Testis (tissue), 2 donors: ENCODE data around the gene ANTXR1.
"Not testable (repeated sequence)": the region's sequence is repeated elsewhere in the genome, so short reads cannot be mapped to it uniquely, and the experiment has no call there.

Experiments
- POLR2A ChIP-seq: fragments of 450-650 bp; IDR thresholded peaks from one replicate; pipeline ENCODE4 v1.6.1; 2017; ENCODE audit warnings: antibody characterized with exemption, mild to moderate bottlenecking, moderate library complexity
- TF ChIP-seq, protein P1 (sequence below), 3 experiments: fragments of 450-650 bp in 2 of 3; fragments of 200-600 bp in 1 of 3; sonication (generic) in 1 of 3; IDR thresholded peaks; one replicate each; pipeline ENCODE4 v1.5.1; 2016 to 2019; ENCODE audit warnings: antibody characterized with exemption in 3 of 3, mild to moderate bottlenecking in 2 of 3, moderate library complexity in 1 of 3

DNA sequence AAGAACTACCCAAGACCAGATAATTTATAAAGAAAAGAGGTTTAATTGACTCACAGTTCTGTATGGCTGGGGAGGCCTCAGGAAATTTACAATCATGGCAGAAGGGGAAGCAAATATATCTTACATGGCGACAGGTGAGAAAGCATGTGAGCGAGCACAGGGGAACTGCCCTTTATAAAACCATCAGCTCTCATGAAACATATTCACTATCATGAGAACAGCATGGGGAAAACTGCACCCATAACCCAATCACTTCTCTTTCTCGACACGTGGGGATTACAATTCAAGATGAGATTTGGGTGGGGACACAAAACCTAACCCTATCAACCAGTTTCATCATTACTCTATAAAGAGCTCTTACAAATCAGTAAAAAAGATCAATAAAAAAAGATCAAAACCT, 222.9 kb downstream of the ANTXR1 start:
- TF ChIP-seq, protein P1, sequence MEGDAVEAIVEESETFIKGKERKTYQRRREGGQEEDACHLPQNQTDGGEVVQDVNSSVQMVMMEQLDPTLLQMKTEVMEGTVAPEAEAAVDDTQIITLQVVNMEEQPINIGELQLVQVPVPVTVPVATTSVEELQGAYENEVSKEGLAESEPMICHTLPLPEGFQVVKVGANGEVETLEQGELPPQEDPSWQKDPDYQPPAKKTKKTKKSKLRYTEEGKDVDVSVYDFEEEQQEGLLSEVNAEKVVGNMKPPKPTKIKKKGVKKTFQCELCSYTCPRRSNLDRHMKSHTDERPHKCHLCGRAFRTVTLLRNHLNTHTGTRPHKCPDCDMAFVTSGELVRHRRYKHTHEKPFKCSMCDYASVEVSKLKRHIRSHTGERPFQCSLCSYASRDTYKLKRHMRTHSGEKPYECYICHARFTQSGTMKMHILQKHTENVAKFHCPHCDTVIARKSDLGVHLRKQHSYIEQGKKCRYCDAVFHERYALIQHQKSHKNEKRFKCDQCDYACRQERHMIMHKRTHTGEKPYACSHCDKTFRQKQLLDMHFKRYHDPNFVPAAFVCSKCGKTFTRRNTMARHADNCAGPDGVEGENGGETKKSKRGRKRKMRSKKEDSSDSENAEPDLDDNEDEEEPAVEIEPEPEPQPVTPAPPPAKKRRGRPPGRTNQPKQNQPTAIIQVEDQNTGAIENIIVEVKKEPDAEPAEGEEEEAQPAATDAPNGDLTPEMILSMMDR (IDR thresholded peaks at IDR 0.05): not testable (repeated sequence)
- not testable (repeated sequence) for TF ChIP-seq POLR2A
